Tibial nerve (tissue), 4 donors: ENCODE measurements around the gene MTFP1. TPM values are rescaled to one million over a fixed set of nuclear protein-coding genes. Genes with fewer than 3 reads are reported as not detected.

Experiments
- DNase-seq, 2 donors: peaks; one replicate each; pipeline ENCODE4 v3.0.0-alpha.2; 2019; ENCODE audit warnings: low spot score in 2 of 2
- H3K27ac ChIP-seq, 4 donors: fragments of 200-600 bp; sonication (generic) in 3 of 4; one replicate each; pipeline ENCODE4 v1.5.1; 2017 to 2019; ENCODE audit warnings: mild to moderate bottlenecking in 1 of 4
- H3K27me3 ChIP-seq, 2 donors: fragments of 200-600 bp; sonication (generic) in 1 of 2; one replicate each; pipeline versions ENCODE4 v1.5.1 to v1.6.0; 2017 to 2019
- H3K36me3 ChIP-seq, 3 donors: fragments of 200-600 bp; sonication (generic); one replicate each; pipeline ENCODE4 v1.5.1; 2018 to 2019
- H3K4me1 ChIP-seq, 4 donors: fragments of 200-600 bp; sonication (generic) in 3 of 4; one replicate each; pipeline ENCODE4 v1.5.1; 2017 to 2019
- H3K4me3 ChIP-seq, 4 donors: fragments of 200-600 bp; sonication (generic) in 3 of 4; one replicate each; pipeline ENCODE4 v1.5.1; 2017 to 2019; ENCODE audit warnings: mild to moderate bottlenecking in 1 of 4, moderate library complexity in 1 of 4
- H3K9me3 ChIP-seq, 4 donors: fragments of 200-600 bp; sonication (generic) in 3 of 4; one replicate each; pipeline ENCODE4 v1.5.1; 2017 to 2019
- CTCF ChIP-seq, 5 experiments: fragments of 200-600 bp in 3 of 5; fragments of 450-650 bp in 2 of 5; sonication (generic) in 3 of 5; IDR thresholded peaks; one replicate each; pipeline ENCODE4 v1.5.1; 2016 to 2019; ENCODE audit warnings: antibody characterized with exemption in 5 of 5, mild to moderate bottlenecking in 3 of 5, moderate library complexity in 2 of 5
- EP300 ChIP-seq, 2 donors: sonication (generic); formaldehyde crosslinking; IDR thresholded peaks; one replicate each; pipeline ENCODE4 v1.6.1; 2017; ENCODE audit warnings: antibody characterized with exemption in 2 of 2, mild to moderate bottlenecking in 1 of 2
- POLR2A ChIP-seq, 2 donors: fragments of 450-650 bp; IDR thresholded peaks; one replicate each; pipeline ENCODE4 v1.6.1; 2017; ENCODE audit warnings: antibody characterized with exemption in 2 of 2, mild to moderate bottlenecking in 2 of 2, moderate library complexity in 2 of 2
- WGBS, 2 donors: methylation state at CpG; one replicate each; pipeline ENCODE4 v1.1.5; 2018; 5-methylcytosine and 5-hydroxymethylcytosine counted together
- total RNA-seq, 4 donors: library from RNA; depleted of rRNA; stranded (reverse); fragments of >200 nt; gene quantifications; one replicate each; pipeline ENCODE4 v1.1.0, GENCODE V29; 2016

The MTFP1 gene
- total RNA-seq, 4 donors from 2014 or later = 2.2 to 12.7 (median 7.3) TPM

- peak overlapping the region in 3 of 4 donors; percentile 69 to 84 (median 80) for H3K27ac ChIP-seq
- peaks cover 0 to 5% (median 0%) of the 10 kb centered on the region in 3 donors for H3K36me3 ChIP-seq
- WGBS, 2 donors = 3 to 4% methylated on average over 9 of the region's 9 CpGs
- no peak for DNase-seq
- peaks cover 6 to 54% (median 38%) of the 10 kb centered on the region in 4 donors for H3K4me1 ChIP-seq
- H3K4me3 ChIP-seq = peak overlapping the region; percentile 59 to 81 (median 60)
- TF ChIP-seq CTCF (IDR thresholded peaks at IDR 0.05) (no peak), POLR2A (IDR thresholded peaks at IDR 0.05) (no peak), EP300 (IDR thresholded peaks at IDR 0.05) (no peak)
- no peaks in the 10 kb centered on the region for H3K9me3 ChIP-seq
- no peaks in the 10 kb centered on the region for H3K27me3 ChIP-seq
Measured at GRCh38 chr22:30425327-30425615, 297 bp upstream of the MTFP1 start.

GRCh38 chr22:30426388-30427353 is 1.1 kb downstream of the MTFP1 start:
- Histone ChIP-seq H3K4me1 (peaks cover 6 to 41% (median 27%) of the 10 kb centered on the region in 4 donors), H3K4me3 (peak overlapping the region; percentile 59 to 81 (median 60)), H3K27me3 (no peaks in the 10 kb centered on the region), H3K9me3 (no peaks in the 10 kb centered on the region), H3K27ac (peak overlapping the region in 3 of 4 donors; percentile 69 to 84 (median 80)), H3K36me3 (no peaks in the 10 kb centered on the region)
- WGBS, 2 donors = 34 to 42% methylated on average over 23 to 28 of the region's 29 CpGs
- DNase-seq = peak; percentile 46 to 77
- TF ChIP-seq EP300 (IDR thresholded peaks at IDR 0.05) (peak in 1 of 2 donors; percentile 63), POLR2A (IDR thresholded peaks at IDR 0.05) (no peak), CTCF (IDR thresholded peaks at IDR 0.05) (peak; percentile 43 to 65 (median 53))

GRCh38 chr22:30427871-30428270 is 2.3 kb downstream of the MTFP1 start:
- no peaks in the 10 kb centered on the region for H3K27me3 ChIP-seq
- H3K36me3 ChIP-seq = no peaks in the 10 kb centered on the region
- no peak overlapping the region for H3K27ac ChIP-seq
- peaks cover 0 to 29% (median 16%) of the 10 kb centered on the region in 4 donors for H3K4me1 ChIP-seq
- H3K9me3 ChIP-seq = no peaks in the 10 kb centered on the region
- no peak for DNase-seq
- no peak overlapping the region for H3K4me3 ChIP-seq
- 63 to 94% methylated on average over 1 of the region's 1 CpG for WGBS, 2 donors
- TF ChIP-seq POLR2A (IDR thresholded peaks at IDR 0.05) (no peak), CTCF (IDR thresholded peaks at IDR 0.05) (no peak), EP300 (IDR thresholded peaks at IDR 0.05) (no peak)

GRCh38 chr22:30429887-30430286 is 4.3 kb downstream of the MTFP1 start:
- Histone ChIP-seq H3K36me3 (no peaks in the 10 kb centered on the region), H3K4me1 (peaks cover 0 to 19% (median 7%) of the 10 kb centered on the region in 4 donors), H3K27ac (no peak overlapping the region), H3K27me3 (no peaks in the 10 kb centered on the region), H3K9me3 (no peaks in the 10 kb centered on the region), H3K4me3 (no peak overlapping the region)
- no peak for DNase-seq
- no peak for TF ChIP-seq EP300 (IDR thresholded peaks at IDR 0.05)
- no peak for TF ChIP-seq POLR2A (IDR thresholded peaks at IDR 0.05)
- TF ChIP-seq CTCF (IDR thresholded peaks at IDR 0.05) = no peak
- WGBS, 2 donors = 50 to 59% methylated on average over 4 of the region's 4 CpGs

GRCh38 chr22:30430933-30431332 is 5.4 kb downstream of the MTFP1 start:
- WGBS, 2 donors = 74 to 78% methylated on average over 4 of the region's 4 CpGs
- Histone ChIP-seq H3K36me3 (no peaks in the 10 kb centered on the region), H3K4me3 (no peak overlapping the region), H3K9me3 (no peaks in the 10 kb centered on the region), H3K4me1 (peaks cover 0 to 8% (median 2%) of the 10 kb centered on the region in 4 donors), H3K27me3 (no peaks in the 10 kb centered on the region), H3K27ac (no peak overlapping the region)
- DNase-seq = no peak
- TF ChIP-seq CTCF (IDR thresholded peaks at IDR 0.05) = no peak
- TF ChIP-seq EP300 (IDR thresholded peaks at IDR 0.05) = no peak
- TF ChIP-seq POLR2A (IDR thresholded peaks at IDR 0.05) = no peak
